ENCODE measurements around the gene MTHFD1. TPM values are rescaled to one million over a fixed set of nuclear protein-coding genes. Genes with fewer than 3 reads are reported as not detected.

The MTHFD1 gene
- total and polyA plus RNA-seq, 4 experiments from 2014 or later = 27.9 to 48.3 (median 36.0) TPM

- H3K9me3 Mint-ChIP-seq = no peaks in the 10 kb centered on the region
- no peak for DNase-seq
- intact Hi-C loops (cut with micrococcal nuclease) = no loop called here
- H3K4me3 Mint-ChIP-seq = no peak overlapping the region
- no peaks in the 10 kb centered on the region for H3K27me3 Mint-ChIP-seq
- H3K4me1 Mint-ChIP-seq = no peaks in the 10 kb centered on the region
- no peaks in the 10 kb centered on the region for H3K27me3 ChIP-seq (ENCODE audit: insufficient read depth, low read length)
- peaks cover 39 to 58% of the 10 kb centered on the region in 2 donors for H3K36me3 Mint-ChIP-seq
- H3K9me3 ChIP-seq (ENCODE audit: control insufficient read depth in 1 of 2, low read length in 2 of 2) = no peaks in the 10 kb centered on the region
- H3K36me3 ChIP-seq (ENCODE audit: insufficient read depth, low read length) = peaks cover 39% of the 10 kb centered on the region
- peak overlapping the region in 4 of 7 donors; percentile 23 to 77 (median 42) for H3K27ac Mint-ChIP-seq
- no peak overlapping the region for H3K4me3 ChIP-seq (ENCODE audit: low read length in 2 of 2)
- no peaks in the 10 kb centered on the region for H3K4me1 ChIP-seq (ENCODE audit: insufficient read depth, low read length)
- ChIA-PET CTCF (ENCODE audit: partially characterized antibody) (interaction anchor here (1.0 to 4.2 kb wide), 4 partner anchors 11 to 85 kb away, joined by 3 to 13 read pairs (median 4); no protein-coding TSS in a partner anchor), POLR2A (ENCODE audit: partially characterized antibody) (interaction anchor here (0.6 kb wide), 1 partner anchor 29 kb away, joined by 4 read pairs; the partner anchor contains the start of gene MTHFD1)
- H3K27ac ChIP-seq (ENCODE audit: low read depth, low read length) = no peak overlapping the region
Observed at GRCh38 chr14:64417055-64417770, 29.1 kb downstream of the MTHFD1 start.

- no peak overlapping the region for H3K4me3 ChIP-seq (ENCODE audit: low read length in 2 of 2)
- H3K9me3 ChIP-seq (ENCODE audit: control insufficient read depth in 1 of 2, low read length in 2 of 2) = no peaks in the 10 kb centered on the region
- Mint-ChIP-seq H3K4me1 (peaks cover 0 to 2% (median under 1%) of the 10 kb centered on the region in 4 donors), H3K36me3 (peaks cover 41 to 59% of the 10 kb centered on the region in 2 donors), H3K9me3 (no peaks in the 10 kb centered on the region), H3K27me3 (no peaks in the 10 kb centered on the region), H3K4me3 (no peak overlapping the region), H3K27ac (peak overlapping the region in 1 of 7 donors; percentile 30)
- peaks cover 40% of the 10 kb centered on the region for H3K36me3 ChIP-seq (ENCODE audit: insufficient read depth, low read length)
- no peak for DNase-seq
- ChIA-PET POLR2A (ENCODE audit: partially characterized antibody) (no interaction called here), CTCF (ENCODE audit: partially characterized antibody) (interaction anchor here (1.0 to 4.2 kb wide), 4 partner anchors 10 to 86 kb away, joined by 3 to 13 read pairs (median 4); no protein-coding TSS in a partner anchor)
- H3K27me3 ChIP-seq (ENCODE audit: insufficient read depth, low read length) = no peaks in the 10 kb centered on the region
- intact Hi-C loops (cut with micrococcal nuclease) = no loop called here
- H3K27ac ChIP-seq (ENCODE audit: low read depth, low read length) = no peak overlapping the region
- no peaks in the 10 kb centered on the region for H3K4me1 ChIP-seq (ENCODE audit: insufficient read depth, low read length)
Observed at GRCh38 chr14:64417771-64418125, 29.6 kb downstream of the MTHFD1 start.

DNA sequence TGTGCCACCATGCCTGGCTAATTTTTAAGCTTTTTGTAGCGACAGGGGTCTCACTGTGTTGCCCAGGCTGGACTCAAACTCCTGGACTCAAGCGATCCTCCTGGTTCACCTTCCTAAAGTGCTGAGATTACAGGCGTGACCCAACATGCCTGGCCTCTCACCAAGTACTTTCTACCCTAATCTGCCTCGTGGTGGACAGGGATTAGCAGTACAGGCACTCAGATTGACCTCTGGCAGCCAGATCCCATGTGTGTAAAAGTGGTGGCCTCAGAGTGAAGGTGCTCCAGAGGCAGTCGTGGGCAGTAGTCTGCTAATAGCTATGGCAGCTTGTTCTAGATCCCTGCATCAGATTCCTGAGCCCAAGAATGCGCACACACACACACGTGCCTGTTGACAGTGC lies 30.9 kb downstream of the MTHFD1 start:
- Histone ChIP-seq H3K4me3 (ENCODE audit: low read length in 2 of 2) (no peak overlapping the region), H3K27me3 (ENCODE audit: insufficient read depth, low read length) (no peaks in the 10 kb centered on the region), H3K9me3 (ENCODE audit: control insufficient read depth in 1 of 2, low read length in 2 of 2) (no peaks in the 10 kb centered on the region), H3K27ac (ENCODE audit: low read depth, low read length) (no peak overlapping the region), H3K4me1 (ENCODE audit: insufficient read depth, low read length) (no peaks in the 10 kb centered on the region), H3K36me3 (ENCODE audit: insufficient read depth, low read length) (peaks cover 36% of the 10 kb centered on the region)
- CTCF ChIA-PET (ENCODE audit: partially characterized antibody) = interaction anchor here (6.9 kb wide), 1 partner anchor 12 kb away, joined by 55 read pairs; no protein-coding TSS in a partner anchor
- POLR2A ChIA-PET (ENCODE audit: partially characterized antibody) = no interaction called here
- DNase-seq = no peak
- peak overlapping the region in 1 of 7 donors; percentile 4 for H3K27ac Mint-ChIP-seq
- H3K36me3 Mint-ChIP-seq = peaks cover 41 to 62% of the 10 kb centered on the region in 2 donors
- no peaks in the 10 kb centered on the region for H3K9me3 Mint-ChIP-seq
- H3K4me1 Mint-ChIP-seq = peaks cover 0 to 4% (median under 1%) of the 10 kb centered on the region in 4 donors
- H3K4me3 Mint-ChIP-seq = no peak overlapping the region
- H3K27me3 Mint-ChIP-seq = no peaks in the 10 kb centered on the region
- intact Hi-C loops (cut with micrococcal nuclease) = no loop called here

DNA sequence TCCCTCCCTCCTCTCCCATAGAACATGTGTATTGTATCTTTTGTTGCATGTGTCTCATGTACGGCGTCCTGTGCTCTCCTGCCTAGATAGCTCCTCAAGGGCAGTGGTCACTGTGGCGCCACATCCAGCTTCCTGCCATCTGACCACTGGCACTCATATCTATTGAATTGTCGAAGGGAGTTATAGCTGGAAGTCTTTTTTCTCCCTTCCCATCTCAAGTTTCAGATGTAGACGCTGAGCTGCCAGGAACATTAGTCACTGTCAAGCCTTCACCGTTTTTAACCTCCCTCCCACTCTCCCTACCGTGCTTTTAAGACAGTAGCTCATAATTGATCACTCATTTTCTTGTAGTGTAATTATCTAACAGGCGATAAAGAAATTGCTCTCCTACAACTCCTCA lies 33.0 kb downstream of the MTHFD1 start:
- intact Hi-C loops (cut with micrococcal nuclease) = no loop called here
- H3K27ac ChIP-seq (ENCODE audit: low read depth, low read length) = no peak overlapping the region
- no peak for DNase-seq
- no peaks in the 10 kb centered on the region for H3K4me1 ChIP-seq (ENCODE audit: insufficient read depth, low read length)
- peaks cover 46 to 63% of the 10 kb centered on the region in 2 donors for H3K36me3 Mint-ChIP-seq
- no peak overlapping the region for H3K4me3 ChIP-seq (ENCODE audit: low read length in 2 of 2)
- no peak overlapping the region for H3K4me3 Mint-ChIP-seq
- peaks cover 32% of the 10 kb centered on the region for H3K36me3 ChIP-seq (ENCODE audit: insufficient read depth, low read length)
- H3K27me3 Mint-ChIP-seq = no peaks in the 10 kb centered on the region
- H3K9me3 Mint-ChIP-seq = no peaks in the 10 kb centered on the region
- H3K27me3 ChIP-seq (ENCODE audit: insufficient read depth, low read length) = no peaks in the 10 kb centered on the region
- H3K4me1 Mint-ChIP-seq = peaks cover 0 to 4% (median under 1%) of the 10 kb centered on the region in 4 donors
- POLR2A ChIA-PET (ENCODE audit: partially characterized antibody) = interaction anchor here (0.6 kb wide), 1 partner anchor 988 kb away, joined by 4 read pairs; no protein-coding TSS in a partner anchor
- CTCF ChIA-PET (ENCODE audit: partially characterized antibody) = interaction anchor here (1.0 to 6.9 kb wide), 5 partner anchors 10 to 216 kb away, joined by 3 to 55 read pairs (median 3); no protein-coding TSS in a partner anchor
- no peaks in the 10 kb centered on the region for H3K9me3 ChIP-seq (ENCODE audit: control insufficient read depth in 1 of 2, low read length in 2 of 2)
- peak overlapping the region in 1 of 7 donors; percentile 10 for H3K27ac Mint-ChIP-seq

GRCh38 chr14:64422005-64422404 lies 33.9 kb downstream of the MTHFD1 start:
- H3K27ac ChIP-seq (ENCODE audit: low read depth, low read length) = no peak overlapping the region
- H3K36me3 ChIP-seq (ENCODE audit: insufficient read depth, low read length) = peaks cover 32% of the 10 kb centered on the region
- no peaks in the 10 kb centered on the region for H3K9me3 ChIP-seq (ENCODE audit: control insufficient read depth in 1 of 2, low read length in 2 of 2)
- DNase-seq = no peak
- H3K27me3 ChIP-seq (ENCODE audit: insufficient read depth, low read length) = no peaks in the 10 kb centered on the region
- H3K9me3 Mint-ChIP-seq = no peaks in the 10 kb centered on the region
- H3K4me1 Mint-ChIP-seq = peaks cover 0 to 4% (median under 1%) of the 10 kb centered on the region in 4 donors
- intact Hi-C loops (cut with micrococcal nuclease) = no loop called here
- H3K27me3 Mint-ChIP-seq = no peaks in the 10 kb centered on the region
- no peak overlapping the region for H3K4me3 Mint-ChIP-seq
- no peak overlapping the region for H3K27ac Mint-ChIP-seq
- ChIA-PET CTCF (ENCODE audit: partially characterized antibody) (interaction anchor here (1.1 to 6.9 kb wide), 3 partner anchors 9 to 215 kb away, joined by 3 to 55 read pairs (median 4); no protein-coding TSS in a partner anchor), POLR2A (ENCODE audit: partially characterized antibody) (interaction anchor here (0.6 kb wide), 1 partner anchor 987 kb away, joined by 4 read pairs; no protein-coding TSS in a partner anchor)
- H3K36me3 Mint-ChIP-seq = peaks cover 39 to 57% of the 10 kb centered on the region in 2 donors
- H3K4me3 ChIP-seq (ENCODE audit: low read length in 2 of 2) = no peak overlapping the region
- no peaks in the 10 kb centered on the region for H3K4me1 ChIP-seq (ENCODE audit: insufficient read depth, low read length)

- Mint-ChIP-seq H3K27me3 (no peaks in the 10 kb centered on the region), H3K36me3 (peaks cover 38 to 59% of the 10 kb centered on the region in 2 donors), H3K4me3 (no peak overlapping the region), H3K27ac (peak overlapping the region in 1 of 7 donors; percentile 10), H3K9me3 (no peaks in the 10 kb centered on the region), H3K4me1 (peaks cover 0 to 4% (median under 1%) of the 10 kb centered on the region in 4 donors)
- CTCF ChIA-PET (ENCODE audit: partially characterized antibody) = interaction anchor here (1.0 to 6.9 kb wide), 3 partner anchors 8 to 214 kb away, joined by 3 to 55 read pairs (median 4); no protein-coding TSS in a partner anchor
- POLR2A ChIA-PET (ENCODE audit: partially characterized antibody) = interaction anchor here (1.1 to 1.7 kb wide), 2 partner anchors 35 to 80 kb away, joined by 3 read pairs; partner anchors contain the start of genes MTHFD1 and ZBTB25
- Histone ChIP-seq H3K4me1 (ENCODE audit: insufficient read depth, low read length) (no peaks in the 10 kb centered on the region), H3K9me3 (ENCODE audit: control insufficient read depth in 1 of 2, low read length in 2 of 2) (no peaks in the 10 kb centered on the region), H3K27ac (ENCODE audit: low read depth, low read length) (no peak overlapping the region), H3K27me3 (ENCODE audit: insufficient read depth, low read length) (no peaks in the 10 kb centered on the region), H3K4me3 (ENCODE audit: low read length in 2 of 2) (no peak overlapping the region), H3K36me3 (ENCODE audit: insufficient read depth, low read length) (peaks cover 33% of the 10 kb centered on the region)
- intact Hi-C loops (cut with micrococcal nuclease) = no loop called here
- DNase-seq = no peak
Observed at GRCh38 chr14:64422756-64423155, 34.6 kb downstream of the MTHFD1 start.

- H3K27me3 ChIP-seq (ENCODE audit: insufficient read depth, low read length) = no peaks in the 10 kb centered on the region
- no peaks in the 10 kb centered on the region for H3K9me3 ChIP-seq (ENCODE audit: control insufficient read depth in 1 of 2, low read length in 2 of 2)
- peaks cover 30% of the 10 kb centered on the region for H3K36me3 ChIP-seq (ENCODE audit: insufficient read depth, low read length)
- peaks cover 0 to 4% (median under 1%) of the 10 kb centered on the region in 4 donors for H3K4me1 Mint-ChIP-seq
- no peak overlapping the region for H3K4me3 ChIP-seq (ENCODE audit: low read length in 2 of 2)
- no peak overlapping the region for H3K4me3 Mint-ChIP-seq
- CTCF ChIA-PET (ENCODE audit: partially characterized antibody) = interaction anchor here (1.8 to 6.9 kb wide), 2 partner anchors 7 to 54 kb away, joined by 4 to 55 read pairs; no protein-coding TSS in a partner anchor
- POLR2A ChIA-PET (ENCODE audit: partially characterized antibody) = interaction anchor here (1.1 to 1.7 kb wide), 2 partner anchors 36 to 79 kb away, joined by 3 read pairs; partner anchors contain the start of genes MTHFD1 and ZBTB25
- H3K27ac ChIP-seq (ENCODE audit: low read depth, low read length) = no peak overlapping the region
- no peaks in the 10 kb centered on the region for H3K27me3 Mint-ChIP-seq
- peaks cover 42 to 60% of the 10 kb centered on the region in 2 donors for H3K36me3 Mint-ChIP-seq
- intact Hi-C loops (cut with micrococcal nuclease) = no loop called here
- no peaks in the 10 kb centered on the region for H3K4me1 ChIP-seq (ENCODE audit: insufficient read depth, low read length)
- no peaks in the 10 kb centered on the region for H3K9me3 Mint-ChIP-seq
- H3K27ac Mint-ChIP-seq = peak overlapping the region in 1 of 7 donors; percentile 68
- DNase-seq = no peak
Observed at GRCh38 chr14:64423987-64424386, 35.8 kb downstream of the MTHFD1 start.

Measured in CD4-positive, alpha-beta memory T cell (primary cell).